ENCODE results near the gene GNL3.

The GNL3 gene

GRCh38 chr3:52695798-52696671 is 10.2 kb downstream of the GNL3 start:
- Histone ChIP-seq H3K9me3 (ENCODE audit: control extremely low read depth in 1 of 5, control insufficient read depth in 4 of 5, insufficient read depth in 2 of 5, low read depth in 1 of 5, low read length in 4 of 5) (no peaks in the 10 kb centered on the region), H3K4me3 (ENCODE audit: control insufficient read depth in 1 of 7, extremely low read depth in 1 of 7, insufficient read depth in 4 of 7, low read depth in 2 of 7, low read length in 6 of 7) (no peak overlapping the region), H3K4me1 (ENCODE audit: control extremely low read depth in 1 of 4, control insufficient read depth in 4 of 4, insufficient read depth in 4 of 4, low read length in 3 of 4) (no peaks in the 10 kb centered on the region), H3K27ac (ENCODE audit: insufficient read depth in 1 of 2, low read depth in 1 of 2, low read length in 2 of 2, poor library complexity in 1 of 2, severe bottlenecking in 2 of 2) (no peak overlapping the region), H3K36me3 (ENCODE audit: control insufficient read depth in 4 of 4, insufficient read depth in 4 of 4, low read length in 3 of 4) (peaks cover 37 to 73% (median 57%) of the 10 kb centered on the region in 4 experiments), H3K27me3 (replicated peaks in 2 of 5; ENCODE audit: control insufficient read depth in 4 of 5, insufficient read depth in 5 of 5, low read length in 4 of 5) (no peaks in the 10 kb centered on the region)
- 89% methylated on average over 1 of the region's 4 CpGs for WGBS (ENCODE audit: insufficient coverage)
- ChIA-PET CTCF (no interaction called here), POLR2A (interaction anchor here (1.7 kb wide), 1 partner anchor 11 kb away, joined by 4 read pairs; the partner anchor contains the start of genes GNL3 and PBRM1)
- no peak for DNase-seq

- ChIA-PET POLR2A (interaction anchor here (0.7 to 1.7 kb wide), 2 partner anchors 12 to 70 kb away, joined by 3 to 4 read pairs; partner anchors contain the start of genes GNL3 and PBRM1), CTCF (interaction anchor here (3.0 kb wide), 1 partner anchor 8 kb away, joined by 11 read pairs; no protein-coding TSS in a partner anchor)
- 100% methylated on average over 1 of the region's 2 CpGs for WGBS (ENCODE audit: insufficient coverage)
These were observed 11.2 kb downstream of the GNL3 start for GRCh38 chr3:52696830-52697631.

GRCh38 chr3:52697632-52697965 is 11.8 kb downstream of the GNL3 start:
- no peaks in the 10 kb centered on the region for H3K9me3 ChIP-seq (ENCODE audit: control extremely low read depth in 1 of 5, control insufficient read depth in 4 of 5, insufficient read depth in 2 of 5, low read depth in 1 of 5, low read length in 4 of 5)
- ChIA-PET POLR2A (interaction anchor here (0.7 kb wide), 1 partner anchor 71 kb away, joined by 3 read pairs; no protein-coding TSS in a partner anchor), CTCF (interaction anchor here (3.0 kb wide), 1 partner anchor 8 kb away, joined by 11 read pairs; no protein-coding TSS in a partner anchor)
- DNase-seq, result no peak
- H3K27me3 ChIP-seq (replicated peaks in 2 of 5; ENCODE audit: control insufficient read depth in 4 of 5, insufficient read depth in 5 of 5, low read length in 4 of 5), result no peaks in the 10 kb centered on the region
- H3K4me1 ChIP-seq (ENCODE audit: control extremely low read depth in 1 of 4, control insufficient read depth in 4 of 4, insufficient read depth in 4 of 4, low read length in 3 of 4), result no peaks in the 10 kb centered on the region
- H3K4me3 ChIP-seq (ENCODE audit: control insufficient read depth in 1 of 7, extremely low read depth in 1 of 7, insufficient read depth in 4 of 7, low read depth in 2 of 7, low read length in 6 of 7), result no peak overlapping the region
- WGBS (ENCODE audit: insufficient coverage), result 100% methylated on average over 4 of the region's 4 CpGs
- no peak overlapping the region for H3K27ac ChIP-seq (ENCODE audit: insufficient read depth in 1 of 2, low read depth in 1 of 2, low read length in 2 of 2, poor library complexity in 1 of 2, severe bottlenecking in 2 of 2)
- H3K36me3 ChIP-seq (ENCODE audit: control insufficient read depth in 4 of 4, insufficient read depth in 4 of 4, low read length in 3 of 4), result peaks cover 35 to 61% (median 44%) of the 10 kb centered on the region in 4 experiments

More at GRCh38 chr3:52696830-52697631, 11.2 kb downstream of the GNL3 start:
- Histone ChIP-seq H3K9me3 (ENCODE audit: control extremely low read depth in 1 of 5, control insufficient read depth in 4 of 5, insufficient read depth in 2 of 5, low read depth in 1 of 5, low read length in 4 of 5) (no peaks in the 10 kb centered on the region), H3K27ac (ENCODE audit: insufficient read depth in 1 of 2, low read depth in 1 of 2, low read length in 2 of 2, poor library complexity in 1 of 2, severe bottlenecking in 2 of 2) (no peak overlapping the region), H3K27me3 (replicated peaks in 2 of 5; ENCODE audit: control insufficient read depth in 4 of 5, insufficient read depth in 5 of 5, low read length in 4 of 5) (no peaks in the 10 kb centered on the region), H3K4me3 (ENCODE audit: control insufficient read depth in 1 of 7, extremely low read depth in 1 of 7, insufficient read depth in 4 of 7, low read depth in 2 of 7, low read length in 6 of 7) (no peak overlapping the region), H3K4me1 (ENCODE audit: control extremely low read depth in 1 of 4, control insufficient read depth in 4 of 4, insufficient read depth in 4 of 4, low read length in 3 of 4) (no peaks in the 10 kb centered on the region), H3K36me3 (ENCODE audit: control insufficient read depth in 4 of 4, insufficient read depth in 4 of 4, low read length in 3 of 4) (peaks cover 36 to 65% (median 50%) of the 10 kb centered on the region in 4 experiments)
- no peak for DNase-seq

GRCh38 chr3:52703341-52703740 is 17.5 kb downstream of the GNL3 start:
- DNase-seq, result no peak
- WGBS (ENCODE audit: insufficient coverage), result 100% methylated on average over 1 of the region's 7 CpGs
- Histone ChIP-seq H3K36me3 (ENCODE audit: control insufficient read depth in 4 of 4, insufficient read depth in 4 of 4, low read length in 3 of 4) (peaks cover 0 to 13% (median 3%) of the 10 kb centered on the region in 4 experiments), H3K27ac (ENCODE audit: insufficient read depth in 1 of 2, low read depth in 1 of 2, low read length in 2 of 2, poor library complexity in 1 of 2, severe bottlenecking in 2 of 2) (no peak overlapping the region), H3K4me3 (ENCODE audit: control insufficient read depth in 1 of 7, extremely low read depth in 1 of 7, insufficient read depth in 4 of 7, low read depth in 2 of 7, low read length in 6 of 7) (no peak overlapping the region), H3K9me3 (ENCODE audit: control extremely low read depth in 1 of 5, control insufficient read depth in 4 of 5, insufficient read depth in 2 of 5, low read depth in 1 of 5, low read length in 4 of 5) (no peaks in the 10 kb centered on the region), H3K27me3 (replicated peaks in 2 of 5; ENCODE audit: control insufficient read depth in 4 of 5, insufficient read depth in 5 of 5, low read length in 4 of 5) (no peaks in the 10 kb centered on the region), H3K4me1 (ENCODE audit: control extremely low read depth in 1 of 4, control insufficient read depth in 4 of 4, insufficient read depth in 4 of 4, low read length in 3 of 4) (peaks cover 22 to 41% (median 30%) of the 10 kb centered on the region in 4 experiments)
- ChIA-PET CTCF (no interaction called here), POLR2A (interaction anchor here (1.0 kb wide), 1 partner anchor 42 kb away, joined by 3 read pairs; no protein-coding TSS in a partner anchor)

GRCh38 chr3:52704611-52705437 is 19.0 kb downstream of the GNL3 start:
- Histone ChIP-seq H3K4me1 (ENCODE audit: control extremely low read depth in 1 of 4, control insufficient read depth in 4 of 4, insufficient read depth in 4 of 4, low read length in 3 of 4) (peaks cover 22 to 41% (median 33%) of the 10 kb centered on the region in 4 experiments), H3K27ac (ENCODE audit: insufficient read depth in 1 of 2, low read depth in 1 of 2, low read length in 2 of 2, poor library complexity in 1 of 2, severe bottlenecking in 2 of 2) (peak overlapping the region; percentile 68 to 88), H3K4me3 (ENCODE audit: control insufficient read depth in 1 of 7, extremely low read depth in 1 of 7, insufficient read depth in 4 of 7, low read depth in 2 of 7, low read length in 6 of 7) (peak overlapping the region; percentile 82 to 100 (median 93)), H3K36me3 (ENCODE audit: control insufficient read depth in 4 of 4, insufficient read depth in 4 of 4, low read length in 3 of 4) (peaks cover 0 to 10% (median 4%) of the 10 kb centered on the region in 4 experiments), H3K9me3 (ENCODE audit: control extremely low read depth in 1 of 5, control insufficient read depth in 4 of 5, insufficient read depth in 2 of 5, low read depth in 1 of 5, low read length in 4 of 5) (no peaks in the 10 kb centered on the region), H3K27me3 (replicated peaks in 2 of 5; ENCODE audit: control insufficient read depth in 4 of 5, insufficient read depth in 5 of 5, low read length in 4 of 5) (no peaks in the 10 kb centered on the region)
- CTCF ChIA-PET, result interaction anchor here (0.9 to 1.1 kb wide), 2 partner anchors 15 to 17 kb away, joined by 3 read pairs; no protein-coding TSS in a partner anchor
- DNase-seq, result no peak
- POLR2A ChIA-PET, result interaction anchor here (0.9 kb wide), 1 partner anchor 12 kb away, joined by 5 read pairs; no protein-coding TSS in a partner anchor
- 12% methylated on average over 21 of the region's 22 CpGs for WGBS (ENCODE audit: insufficient coverage)

GRCh38 chr3:52705438-52705687 is 19.5 kb downstream of the GNL3 start:
- POLR2A ChIA-PET, result interaction anchor here (0.6 to 1.4 kb wide), 3 partner anchors 13 to 152 kb away, joined by 3 to 5 read pairs (median 4); no protein-coding TSS in a partner anchor
- Histone ChIP-seq H3K27ac (ENCODE audit: insufficient read depth in 1 of 2, low read depth in 1 of 2, low read length in 2 of 2, poor library complexity in 1 of 2, severe bottlenecking in 2 of 2) (peak overlapping the region; percentile 68 to 88), H3K27me3 (replicated peaks in 2 of 5; ENCODE audit: control insufficient read depth in 4 of 5, insufficient read depth in 5 of 5, low read length in 4 of 5) (no peaks in the 10 kb centered on the region), H3K9me3 (ENCODE audit: control extremely low read depth in 1 of 5, control insufficient read depth in 4 of 5, insufficient read depth in 2 of 5, low read depth in 1 of 5, low read length in 4 of 5) (no peaks in the 10 kb centered on the region), H3K4me3 (ENCODE audit: control insufficient read depth in 1 of 7, extremely low read depth in 1 of 7, insufficient read depth in 4 of 7, low read depth in 2 of 7, low read length in 6 of 7) (peak overlapping the region; percentile 82 to 100 (median 93)), H3K4me1 (ENCODE audit: control extremely low read depth in 1 of 4, control insufficient read depth in 4 of 4, insufficient read depth in 4 of 4, low read length in 3 of 4) (peaks cover 22 to 41% (median 33%) of the 10 kb centered on the region in 4 experiments), H3K36me3 (ENCODE audit: control insufficient read depth in 4 of 4, insufficient read depth in 4 of 4, low read length in 3 of 4) (peaks cover 0 to 9% (median 5%) of the 10 kb centered on the region in 4 experiments)
- 0% methylated on average over 25 of the region's 25 CpGs for WGBS (ENCODE audit: insufficient coverage)
- CTCF ChIA-PET, result interaction anchor here (0.9 to 1.1 kb wide), 2 partner anchors 14 to 17 kb away, joined by 3 read pairs; no protein-coding TSS in a partner anchor
- no peak for DNase-seq
